GM23248 (cell line): ENCODE data around the gene GABBR2.

ENCODE experiments used
- EZH2 ChIP-seq: fragments of 200-600 bp; sonication (generic); IDR thresholded peaks from 2 replicates; pipeline ENCODE4 v1.6.1; 2018; ENCODE audit warnings: antibody characterized with exemption, mild to moderate bottlenecking; ENCODE audit not compliant: insufficient read depth, poor library complexity, severe bottlenecking
- EZH2phosphoT487 ChIP-seq: fragments of 200-600 bp; sonication (generic); IDR thresholded peaks from 2 replicates; pipeline ENCODE4 v1.6.1; 2018; ENCODE audit warnings: antibody characterized with exemption, moderate library complexity, mild to moderate bottlenecking, low read depth; ENCODE audit not compliant: insufficient read depth

GRCh38 chr9:98429613-98430012, 279.1 kb downstream of the GABBR2 start:
- no peak for TF ChIP-seq EZH2
- TF ChIP-seq EZH2phosphoT487: no peak
